Measurements from ENCODE around the gene KARS1. TPM values are rescaled to one million over a fixed set of nuclear protein-coding genes. Genes with fewer than 3 reads are reported as not detected.

KARS1 gene
- total RNA-seq, 1 donor from 2014 or later = 65.2 TPM

DNA sequence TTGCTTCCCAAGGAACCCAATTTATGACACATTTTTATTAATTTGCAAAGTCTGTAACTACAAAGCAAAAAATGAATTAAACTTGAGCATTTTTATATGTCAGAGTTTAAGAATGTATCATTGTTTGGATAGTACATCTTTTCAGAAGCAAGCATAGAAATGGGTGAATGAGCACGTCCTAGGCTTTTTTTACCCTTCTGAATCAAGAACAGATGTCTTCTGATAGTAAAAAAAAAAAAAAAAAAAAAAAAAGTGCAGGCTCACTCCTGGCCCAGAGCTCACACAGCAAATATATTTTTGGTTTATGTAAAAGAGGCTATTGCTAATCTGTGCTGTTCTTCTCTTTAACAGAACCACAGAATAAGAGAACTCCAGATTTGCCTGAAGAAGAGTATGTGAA is 6.5 kb upstream of the KARS1 start:
- H3K27me3 ChIP-seq = no peaks in the 10 kb centered on the region
- intact Hi-C loops (cut with DNase I) = no loop called here
- peaks cover 41 to 47% of the 10 kb centered on the region in 2 donors for H3K36me3 ChIP-seq
- H3K4me3 ChIP-seq = no peak overlapping the region
- peaks cover 4 to 21% of the 10 kb centered on the region in 2 donors for H3K4me1 ChIP-seq
- TF ChIP-seq, protein P1, sequence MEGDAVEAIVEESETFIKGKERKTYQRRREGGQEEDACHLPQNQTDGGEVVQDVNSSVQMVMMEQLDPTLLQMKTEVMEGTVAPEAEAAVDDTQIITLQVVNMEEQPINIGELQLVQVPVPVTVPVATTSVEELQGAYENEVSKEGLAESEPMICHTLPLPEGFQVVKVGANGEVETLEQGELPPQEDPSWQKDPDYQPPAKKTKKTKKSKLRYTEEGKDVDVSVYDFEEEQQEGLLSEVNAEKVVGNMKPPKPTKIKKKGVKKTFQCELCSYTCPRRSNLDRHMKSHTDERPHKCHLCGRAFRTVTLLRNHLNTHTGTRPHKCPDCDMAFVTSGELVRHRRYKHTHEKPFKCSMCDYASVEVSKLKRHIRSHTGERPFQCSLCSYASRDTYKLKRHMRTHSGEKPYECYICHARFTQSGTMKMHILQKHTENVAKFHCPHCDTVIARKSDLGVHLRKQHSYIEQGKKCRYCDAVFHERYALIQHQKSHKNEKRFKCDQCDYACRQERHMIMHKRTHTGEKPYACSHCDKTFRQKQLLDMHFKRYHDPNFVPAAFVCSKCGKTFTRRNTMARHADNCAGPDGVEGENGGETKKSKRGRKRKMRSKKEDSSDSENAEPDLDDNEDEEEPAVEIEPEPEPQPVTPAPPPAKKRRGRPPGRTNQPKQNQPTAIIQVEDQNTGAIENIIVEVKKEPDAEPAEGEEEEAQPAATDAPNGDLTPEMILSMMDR (IDR thresholded peaks at IDR 0.05) = no peak
- no peaks in the 10 kb centered on the region for H3K9me3 ChIP-seq
- no peak for DNase-seq (ENCODE audit: low spot score in 2 of 2)
- no peak overlapping the region for H3K27ac ChIP-seq

DNA sequence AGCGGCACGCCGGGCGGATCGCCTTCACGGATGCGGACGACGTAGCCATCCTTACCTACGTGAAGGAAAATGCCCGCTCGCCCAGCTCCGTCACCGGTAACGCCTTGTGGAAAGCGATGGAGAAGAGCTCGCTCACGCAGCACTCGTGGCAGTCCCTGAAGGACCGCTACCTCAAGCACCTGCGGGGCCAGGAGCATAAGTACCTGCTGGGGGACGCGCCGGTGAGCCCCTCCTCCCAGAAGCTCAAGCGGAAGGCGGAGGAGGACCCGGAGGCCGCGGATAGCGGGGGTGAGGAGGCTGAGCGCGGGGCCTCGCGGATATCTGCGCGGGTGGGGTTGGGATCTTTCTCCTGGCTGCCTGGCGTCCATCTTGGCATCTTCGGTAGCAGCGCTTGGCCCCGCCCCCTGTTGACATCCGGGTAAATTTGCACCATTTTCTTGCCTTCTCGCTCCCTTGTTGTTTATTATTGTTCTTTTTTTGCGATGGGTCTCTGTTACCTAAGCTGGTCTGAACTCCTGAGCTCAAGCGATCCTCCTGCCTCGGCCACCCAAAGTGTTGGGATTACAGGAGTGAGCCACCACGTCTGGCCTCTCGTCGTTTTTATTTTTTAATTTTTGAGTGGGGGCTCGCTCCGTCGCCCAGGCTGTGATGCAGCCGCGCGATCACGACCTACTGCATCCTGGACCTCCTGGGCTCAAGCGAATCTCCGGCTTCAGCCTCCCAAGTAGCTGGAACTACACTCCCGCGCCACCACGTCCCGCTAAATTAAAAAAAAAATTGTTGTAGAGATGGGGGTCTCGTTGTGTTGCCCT is 1.0 kb upstream of the KARS1 start:
- H3K4me1 ChIP-seq = peaks cover 12 to 37% of the 10 kb centered on the region in 2 donors
- DNase-seq (ENCODE audit: low spot score in 2 of 2) = peak; percentile 45 to 91
- H3K36me3 ChIP-seq = peaks cover 3 to 13% of the 10 kb centered on the region in 2 donors
- H3K9me3 ChIP-seq = no peaks in the 10 kb centered on the region
- TF ChIP-seq, protein P1 (IDR thresholded peaks at IDR 0.05) = peak in 1 of 3 experiments; percentile 12
- peak overlapping the region; percentile 96 to 97 for H3K27ac ChIP-seq
- H3K27me3 ChIP-seq = no peaks in the 10 kb centered on the region
- intact Hi-C loops (cut with DNase I) = loop anchor here (5.0 kb wide), 1 partner anchor 81 kb away; the partner anchor contains the start of gene GABARAPL2
- peak overlapping the region; percentile 96 to 97 for H3K4me3 ChIP-seq

DNA sequence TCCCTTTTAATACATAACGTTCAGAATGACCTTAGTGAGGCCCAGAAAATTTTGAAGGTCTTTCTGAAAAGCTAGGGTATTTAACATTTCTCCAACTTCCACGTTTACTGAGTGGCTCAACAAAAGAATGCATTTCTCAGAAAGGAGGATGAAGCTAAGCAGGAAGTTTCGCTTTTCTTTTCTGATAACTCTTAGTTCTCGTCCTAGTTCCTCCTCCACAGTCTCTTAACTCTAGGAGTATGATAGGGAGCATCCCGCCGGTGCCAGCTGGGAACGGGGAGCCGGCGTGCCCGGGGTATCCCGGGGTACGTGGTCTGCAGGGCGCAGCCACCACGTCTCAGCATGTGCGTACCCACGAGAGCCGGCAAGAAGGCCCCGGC is 363 bp downstream of the KARS1 start:
- Histone ChIP-seq H3K36me3 (peaks cover 3 to 23% of the 10 kb centered on the region in 2 donors), H3K4me1 (peaks cover 8 to 31% of the 10 kb centered on the region in 2 donors)

DNA sequence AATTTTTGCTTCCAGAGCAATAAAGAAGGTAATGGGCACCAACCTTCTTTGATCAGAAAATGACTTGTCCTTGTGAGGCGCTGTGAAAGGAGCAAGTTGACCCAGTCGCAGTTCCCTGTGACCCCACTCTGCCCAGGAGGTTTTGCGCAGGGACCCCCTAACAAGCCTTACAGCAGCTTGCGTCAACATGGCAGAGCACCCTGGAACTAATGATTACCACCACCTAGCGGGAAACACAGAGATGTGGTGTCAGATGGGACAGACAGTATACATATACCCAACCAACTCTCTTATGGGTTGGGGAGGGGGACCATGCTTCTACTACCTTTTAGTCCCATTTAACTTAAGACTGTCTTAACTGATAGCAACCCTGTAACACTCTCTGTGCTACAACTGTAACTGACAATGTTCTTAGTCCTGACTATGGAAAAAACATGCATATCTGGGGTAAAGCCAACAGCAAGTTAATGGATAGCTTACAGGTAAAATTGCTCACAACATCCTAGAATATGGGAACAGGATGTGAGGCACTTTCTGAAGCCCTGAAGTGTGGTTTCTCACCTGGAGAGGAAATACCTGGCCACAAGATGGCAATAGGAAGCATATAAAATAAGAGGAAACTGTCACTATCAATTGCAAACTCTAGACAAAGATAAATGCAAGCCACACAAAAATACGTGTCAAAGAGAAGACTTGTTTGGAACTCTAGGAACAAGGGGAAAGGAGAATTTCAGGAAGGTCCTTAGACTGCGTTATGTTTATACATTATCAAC is 3.0 kb downstream of the KARS1 start:
- DNase-seq (ENCODE audit: low spot score in 2 of 2) = no peak
- Histone ChIP-seq H3K4me1 (peaks cover 8 to 16% of the 10 kb centered on the region in 2 donors), H3K36me3 (peaks cover 23 to 46% of the 10 kb centered on the region in 2 donors), H3K27me3 (no peaks in the 10 kb centered on the region), H3K4me3 (no peak overlapping the region), H3K27ac (no peak overlapping the region), H3K9me3 (no peaks in the 10 kb centered on the region)
- intact Hi-C loops (cut with DNase I) = loop anchor here (5.0 kb wide), 1 partner anchor 77 kb away; the partner anchor contains the start of gene GABARAPL2
- TF ChIP-seq, protein P1 (IDR thresholded peaks at IDR 0.05) = no peak

More for the DNA sequence above, 363 bp downstream of the KARS1 start:
- DNase-seq (ENCODE audit: low spot score in 2 of 2) = no peak
- Histone ChIP-seq H3K27ac (peak overlapping the region; percentile 96 to 97), H3K4me3 (peak overlapping the region; percentile 96 to 97), H3K27me3 (no peaks in the 10 kb centered on the region), H3K9me3 (no peaks in the 10 kb centered on the region)
- intact Hi-C loops (cut with DNase I) = loop anchor here (1.0 to 5.0 kb wide), 4 partner anchors 24 to 183 kb away; partner anchors contain the start of genes ADAT1, GABARAPL2 and TMEM170A
- TF ChIP-seq, protein P1 (IDR thresholded peaks at IDR 0.05) = no peak

DNA sequence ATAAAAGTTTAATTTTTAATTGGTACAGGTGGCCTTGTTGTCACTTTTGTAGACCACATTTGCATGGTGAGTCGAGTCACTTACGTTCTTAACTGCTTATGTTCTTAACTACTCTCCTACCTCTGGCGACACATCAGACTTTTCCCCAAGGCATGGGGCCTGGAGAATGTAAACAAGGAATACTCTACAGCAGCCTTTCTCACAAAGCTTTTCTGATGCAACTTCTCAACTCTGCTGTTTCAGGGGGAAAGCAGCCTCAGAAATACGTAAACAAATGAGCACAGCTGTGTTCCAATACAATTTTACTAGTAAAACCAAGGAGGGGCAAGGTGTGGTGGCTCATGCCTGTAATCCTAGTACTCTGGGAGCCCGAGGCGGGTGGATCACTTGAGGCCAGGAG is 6.9 kb downstream of the KARS1 start:
- H3K36me3 ChIP-seq = peaks cover 47 to 84% of the 10 kb centered on the region in 2 donors
- H3K27me3 ChIP-seq = no peaks in the 10 kb centered on the region
- H3K27ac ChIP-seq = no peak overlapping the region
- peaks cover 0 to 6% of the 10 kb centered on the region in 2 donors for H3K4me1 ChIP-seq
- no peak for DNase-seq (ENCODE audit: low spot score in 2 of 2)
- H3K9me3 ChIP-seq = no peaks in the 10 kb centered on the region
- H3K4me3 ChIP-seq = no peak overlapping the region
- intact Hi-C loops (cut with DNase I) = no loop called here
- TF ChIP-seq, protein P1 (IDR thresholded peaks at IDR 0.05) = no peak
